Tibial artery (tissue), 4 donors: ENCODE measurements around the gene CREB5.
A peak's percentile ranks its signal among the peaks of the same experiment; 100 is the strongest.

Source experiments
- DNase-seq, 2 donors: peaks; one replicate each; pipeline ENCODE4 v3.0.0-alpha.2; 2019
- H3K27ac ChIP-seq, 2 donors: fragments of 200-600 bp; sonication (generic) in 1 of 2; 1 replicate in 1 of 2; 2 replicates in 1 of 2; pipeline ENCODE4 v1.5.1; 2018 to 2019; ENCODE audit warnings: mild to moderate bottlenecking in 1 of 2
- H3K27me3 ChIP-seq, 2 donors: fragments of 200-600 bp; sonication (generic) in 1 of 2; one replicate each; pipeline versions ENCODE4 v1.5.1 to v1.6.0; 2016 to 2019
- H3K36me3 ChIP-seq, 3 donors: fragments of 200-600 bp; sonication (generic) in 2 of 3; one replicate each; pipeline ENCODE4 v1.5.1; 2016 to 2019; ENCODE audit warnings: mild to moderate bottlenecking in 2 of 3
- H3K4me1 ChIP-seq, 4 donors: fragments of 200-600 bp; sonication (generic) in 2 of 4; 1 replicate in 3 of 4; 2 replicates in 1 of 4; pipeline ENCODE4 v1.5.1; 2016 to 2019
- H3K4me3 ChIP-seq, 2 donors: fragments of 200-600 bp; sonication (generic) in 1 of 2; 1 replicate in 1 of 2; 2 replicates in 1 of 2; pipeline ENCODE4 v1.5.1; 2018 to 2019; ENCODE audit warnings: mild to moderate bottlenecking in 2 of 2
- H3K9me3 ChIP-seq, 3 donors: fragments of 200-600 bp; sonication (generic) in 1 of 3; one replicate each; pipeline ENCODE4 v1.5.1; 2016 to 2019
- intact Hi-C: fragments of 100-400 bp; cut with DNase I; formaldehyde crosslinking; loops from one replicate; pipeline ENCODE4 v1.15.0; 2023; ENCODE audit warnings: low total_unique reads
- TF ChIP-seq, protein P1 (sequence below), 2 experiments: fragments of 200-600 bp in 1 of 2; fragments of 450-650 bp in 1 of 2; IDR thresholded peaks; one replicate each; pipeline ENCODE4 v1.5.1; 2017 to 2019; ENCODE audit warnings: antibody characterized with exemption in 2 of 2, mild to moderate bottlenecking in 1 of 2, moderate library complexity in 1 of 2

Gene CREB5, protein sequence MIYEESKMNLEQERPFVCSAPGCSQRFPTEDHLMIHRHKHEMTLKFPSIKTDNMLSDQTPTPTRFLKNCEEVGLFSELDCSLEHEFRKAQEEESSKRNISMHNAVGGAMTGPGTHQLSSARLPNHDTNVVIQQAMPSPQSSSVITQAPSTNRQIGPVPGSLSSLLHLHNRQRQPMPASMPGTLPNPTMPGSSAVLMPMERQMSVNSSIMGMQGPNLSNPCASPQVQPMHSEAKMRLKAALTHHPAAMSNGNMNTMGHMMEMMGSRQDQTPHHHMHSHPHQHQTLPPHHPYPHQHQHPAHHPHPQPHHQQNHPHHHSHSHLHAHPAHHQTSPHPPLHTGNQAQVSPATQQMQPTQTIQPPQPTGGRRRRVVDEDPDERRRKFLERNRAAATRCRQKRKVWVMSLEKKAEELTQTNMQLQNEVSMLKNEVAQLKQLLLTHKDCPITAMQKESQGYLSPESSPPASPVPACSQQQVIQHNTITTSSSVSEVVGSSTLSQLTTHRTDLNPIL

DNA sequence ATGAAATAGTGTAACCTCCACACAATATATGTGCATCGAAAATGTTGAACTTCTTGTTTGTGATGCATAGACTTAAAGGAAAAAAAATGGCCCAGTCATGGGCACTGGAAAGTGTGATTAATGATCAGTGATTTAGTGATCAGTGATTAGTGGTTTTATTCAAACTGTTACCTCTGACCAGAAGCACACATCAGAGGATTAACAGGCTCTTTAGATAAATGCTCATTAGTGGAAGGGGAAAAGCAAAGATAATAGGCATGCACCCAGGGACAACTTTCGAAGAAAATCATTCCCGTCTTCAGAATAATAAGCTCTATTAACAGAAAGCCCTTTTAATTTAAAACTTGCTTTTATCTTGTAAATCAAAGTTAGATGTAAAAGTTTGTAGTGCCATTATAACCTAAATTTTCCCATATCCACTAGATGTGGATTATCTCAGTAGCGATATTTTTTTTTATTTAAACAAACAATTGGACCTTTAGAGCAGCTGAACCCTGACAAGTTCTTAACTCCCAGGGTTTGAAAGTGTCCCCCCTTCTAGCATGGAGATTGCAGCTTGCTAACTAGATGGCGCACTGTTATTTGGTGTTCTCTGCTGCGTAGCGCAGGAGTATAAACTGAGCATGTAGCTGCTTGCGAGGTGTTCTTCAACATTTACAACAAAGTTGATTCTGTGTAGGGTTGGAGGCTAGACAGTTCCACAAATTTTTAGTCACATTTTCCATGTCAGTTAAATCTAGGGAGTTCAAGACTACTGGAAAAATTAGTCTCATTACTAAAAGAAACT, at the start of gene CREB5:
Gene CREB5, plus strand, starts transcription at position 643 of the 787 bp plus-strand sequence. CDS start 397 bp downstream, outside the sequence.
- Histone ChIP-seq H3K27me3 (no peaks in the 10 kb centered on the region), H3K4me3 (peak within 1 kb of the TSS; percentile 76 to 77), H3K9me3 (no peaks in the 10 kb centered on the region), H3K4me1 (peaks cover 0 to 24% (median 11%) of the 10 kb centered on the region in 4 donors), H3K27ac (peak within 1 kb of the TSS in 1 of 2 donors; percentile 77), H3K36me3 (no peaks in the 10 kb centered on the region)
- TF ChIP-seq, protein P1, sequence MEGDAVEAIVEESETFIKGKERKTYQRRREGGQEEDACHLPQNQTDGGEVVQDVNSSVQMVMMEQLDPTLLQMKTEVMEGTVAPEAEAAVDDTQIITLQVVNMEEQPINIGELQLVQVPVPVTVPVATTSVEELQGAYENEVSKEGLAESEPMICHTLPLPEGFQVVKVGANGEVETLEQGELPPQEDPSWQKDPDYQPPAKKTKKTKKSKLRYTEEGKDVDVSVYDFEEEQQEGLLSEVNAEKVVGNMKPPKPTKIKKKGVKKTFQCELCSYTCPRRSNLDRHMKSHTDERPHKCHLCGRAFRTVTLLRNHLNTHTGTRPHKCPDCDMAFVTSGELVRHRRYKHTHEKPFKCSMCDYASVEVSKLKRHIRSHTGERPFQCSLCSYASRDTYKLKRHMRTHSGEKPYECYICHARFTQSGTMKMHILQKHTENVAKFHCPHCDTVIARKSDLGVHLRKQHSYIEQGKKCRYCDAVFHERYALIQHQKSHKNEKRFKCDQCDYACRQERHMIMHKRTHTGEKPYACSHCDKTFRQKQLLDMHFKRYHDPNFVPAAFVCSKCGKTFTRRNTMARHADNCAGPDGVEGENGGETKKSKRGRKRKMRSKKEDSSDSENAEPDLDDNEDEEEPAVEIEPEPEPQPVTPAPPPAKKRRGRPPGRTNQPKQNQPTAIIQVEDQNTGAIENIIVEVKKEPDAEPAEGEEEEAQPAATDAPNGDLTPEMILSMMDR (IDR thresholded peaks at IDR 0.05): no peak
- no peak for DNase-seq
- intact Hi-C loops: loop anchor here (10.0 kb wide), 1 partner anchor 213 kb away; no protein-coding TSS in a partner anchor

DNA sequence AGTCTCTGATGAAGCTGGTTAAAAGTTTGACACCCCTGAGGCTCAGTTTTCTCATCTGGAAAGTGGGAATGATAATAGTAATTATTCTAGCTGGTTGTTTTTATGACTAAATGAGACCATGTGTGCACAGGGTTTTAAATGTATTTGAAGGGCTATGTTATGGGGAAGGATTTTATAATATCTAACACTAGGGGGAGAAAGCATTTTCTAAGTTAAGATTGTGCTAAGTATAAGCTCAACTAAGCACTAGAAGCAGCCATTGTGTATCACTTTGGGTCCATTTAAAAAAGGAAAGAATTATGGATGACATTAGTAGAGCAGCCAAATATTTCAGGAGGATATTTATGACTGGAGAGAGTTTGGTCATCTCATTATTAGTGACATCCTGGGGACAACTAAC, 49.5 kb upstream of the CREB5 start:
- Histone ChIP-seq H3K27ac (no peak overlapping the region), H3K27me3 (no peaks in the 10 kb centered on the region), H3K4me1 (no peaks in the 10 kb centered on the region), H3K36me3 (no peaks in the 10 kb centered on the region), H3K4me3 (no peak overlapping the region), H3K9me3 (no peaks in the 10 kb centered on the region)
- no peak for DNase-seq
- TF ChIP-seq, protein P1 (IDR thresholded peaks at IDR 0.05): no peak
- intact Hi-C loops: no loop called here

DNA sequence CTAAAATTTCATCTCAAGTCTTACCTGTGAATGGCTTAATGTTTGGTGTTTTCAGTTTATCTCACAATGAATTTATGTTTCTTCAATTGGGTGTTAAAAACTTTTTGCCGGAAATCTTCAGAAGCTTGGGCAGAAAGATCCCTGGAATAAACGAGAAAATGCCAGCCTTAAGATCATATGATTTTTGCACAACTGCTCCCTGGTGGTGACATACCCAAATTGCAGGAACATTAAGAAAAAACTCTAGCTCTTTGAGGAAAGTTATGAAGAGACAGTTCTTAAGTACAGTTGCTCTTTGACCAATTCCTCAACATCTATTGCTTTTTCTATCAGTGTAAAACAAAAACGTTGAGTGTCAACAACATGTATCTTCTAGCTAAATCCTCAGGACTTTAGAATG, 48.2 kb upstream of the CREB5 start:
- no peaks in the 10 kb centered on the region for H3K27me3 ChIP-seq
- no peak for DNase-seq
- TF ChIP-seq, protein P1 (IDR thresholded peaks at IDR 0.05): no peak
- no peaks in the 10 kb centered on the region for H3K36me3 ChIP-seq
- no peaks in the 10 kb centered on the region for H3K4me1 ChIP-seq
- no peaks in the 10 kb centered on the region for H3K9me3 ChIP-seq
- no peak overlapping the region for H3K27ac ChIP-seq
- intact Hi-C loops: no loop called here
- H3K4me3 ChIP-seq: no peak overlapping the region

DNA sequence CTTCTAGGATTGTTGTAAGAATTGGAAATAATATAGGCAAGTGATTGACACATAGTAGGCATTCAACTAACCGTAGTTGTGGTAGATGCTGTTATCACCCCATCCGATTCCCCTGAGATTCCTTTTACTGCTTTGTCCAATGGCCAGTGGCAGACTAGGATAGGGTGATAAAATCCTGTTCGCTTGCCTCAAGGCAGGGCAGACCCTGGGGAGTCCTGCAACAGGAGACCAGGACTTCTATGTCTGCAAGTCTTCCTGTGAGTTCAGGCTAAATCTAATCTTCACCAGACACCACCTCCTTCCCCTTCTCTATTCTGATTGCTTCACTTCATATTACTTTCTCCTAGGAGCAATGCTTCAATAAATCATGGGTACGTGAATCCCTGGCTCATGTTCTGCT, 42.8 kb upstream of the CREB5 start:
- TF ChIP-seq, protein P1 (IDR thresholded peaks at IDR 0.05): no peak

DNA sequence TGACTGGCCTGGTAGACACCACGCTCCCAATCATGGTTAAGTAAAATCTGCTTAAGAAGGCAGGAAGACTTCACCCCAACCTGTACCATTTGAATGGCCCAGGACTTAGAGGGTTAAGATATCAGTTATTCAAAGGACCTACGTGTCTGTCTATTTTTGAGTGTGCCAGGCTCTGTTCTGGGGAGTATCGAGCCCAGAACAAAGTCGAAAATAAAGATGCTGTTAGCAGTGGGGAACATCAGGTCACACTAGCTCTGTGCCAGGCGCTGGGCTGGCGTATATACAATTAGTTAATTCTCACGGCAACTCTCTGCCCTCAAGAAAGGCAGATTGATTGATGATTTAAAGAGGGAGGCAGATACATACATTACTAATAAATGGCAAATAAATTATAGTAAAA, 40.5 kb upstream of the CREB5 start:
- Histone ChIP-seq H3K4me3 (no peak overlapping the region), H3K36me3 (no peaks in the 10 kb centered on the region), H3K27ac (no peak overlapping the region), H3K27me3 (no peaks in the 10 kb centered on the region), H3K9me3 (no peaks in the 10 kb centered on the region), H3K4me1 (no peaks in the 10 kb centered on the region)
- intact Hi-C loops: loop anchor here (2.0 kb wide), 1 partner anchor 19 kb away; no protein-coding TSS in a partner anchor
- TF ChIP-seq, protein P1 (IDR thresholded peaks at IDR 0.05): no peak
- no peak for DNase-seq

More for the DNA sequence above, 42.8 kb upstream of the CREB5 start:
- Histone ChIP-seq H3K9me3 (no peaks in the 10 kb centered on the region), H3K27me3 (no peaks in the 10 kb centered on the region), H3K27ac (no peak overlapping the region), H3K4me1 (no peaks in the 10 kb centered on the region), H3K36me3 (no peaks in the 10 kb centered on the region), H3K4me3 (no peak overlapping the region)
- intact Hi-C loops: no loop called here
- no peak for DNase-seq
